Measurements from ENCODE around the gene SPRN.

- TF ChIP-seq, protein P1, sequence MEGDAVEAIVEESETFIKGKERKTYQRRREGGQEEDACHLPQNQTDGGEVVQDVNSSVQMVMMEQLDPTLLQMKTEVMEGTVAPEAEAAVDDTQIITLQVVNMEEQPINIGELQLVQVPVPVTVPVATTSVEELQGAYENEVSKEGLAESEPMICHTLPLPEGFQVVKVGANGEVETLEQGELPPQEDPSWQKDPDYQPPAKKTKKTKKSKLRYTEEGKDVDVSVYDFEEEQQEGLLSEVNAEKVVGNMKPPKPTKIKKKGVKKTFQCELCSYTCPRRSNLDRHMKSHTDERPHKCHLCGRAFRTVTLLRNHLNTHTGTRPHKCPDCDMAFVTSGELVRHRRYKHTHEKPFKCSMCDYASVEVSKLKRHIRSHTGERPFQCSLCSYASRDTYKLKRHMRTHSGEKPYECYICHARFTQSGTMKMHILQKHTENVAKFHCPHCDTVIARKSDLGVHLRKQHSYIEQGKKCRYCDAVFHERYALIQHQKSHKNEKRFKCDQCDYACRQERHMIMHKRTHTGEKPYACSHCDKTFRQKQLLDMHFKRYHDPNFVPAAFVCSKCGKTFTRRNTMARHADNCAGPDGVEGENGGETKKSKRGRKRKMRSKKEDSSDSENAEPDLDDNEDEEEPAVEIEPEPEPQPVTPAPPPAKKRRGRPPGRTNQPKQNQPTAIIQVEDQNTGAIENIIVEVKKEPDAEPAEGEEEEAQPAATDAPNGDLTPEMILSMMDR (conservative IDR thresholded peaks at IDR 0.05; ENCODE audit: low read depth, low read length): no peak
- TF ChIP-seq RFX5 (IDR thresholded peaks at IDR 0.05; ENCODE audit: low read depth, low read length): no peak
- no peak for TF ChIP-seq POLR2A (IDR thresholded peaks at IDR 0.05; ENCODE audit: low read depth, low read length)
- TF ChIP-seq RCOR1 (IDR thresholded peaks at IDR 0.05; ENCODE audit: insufficient replicate concordance, low read length): no peak
- no peak for TF ChIP-seq BHLHE40 (IDR thresholded peaks at IDR 0.05; ENCODE audit: low read depth, low read length)
- TF ChIP-seq RAD21 (IDR thresholded peaks at IDR 0.05; ENCODE audit: low read length): no peak
- TF ChIP-seq MXI1 (IDR thresholded peaks at IDR 0.05; ENCODE audit: borderline replicate concordance, low read depth, low read length): no peak
- no peak for TF ChIP-seq FOS (IDR thresholded peaks at IDR 0.05; ENCODE audit: low read depth, low read length)
- TF ChIP-seq MAFK (IDR thresholded peaks at IDR 0.05; ENCODE audit: low read depth, low read length): no peak
- TF ChIP-seq CEBPB (IDR thresholded peaks at IDR 0.05; ENCODE audit: low read depth, low read length): no peak
- TF ChIP-seq, protein P2, sequence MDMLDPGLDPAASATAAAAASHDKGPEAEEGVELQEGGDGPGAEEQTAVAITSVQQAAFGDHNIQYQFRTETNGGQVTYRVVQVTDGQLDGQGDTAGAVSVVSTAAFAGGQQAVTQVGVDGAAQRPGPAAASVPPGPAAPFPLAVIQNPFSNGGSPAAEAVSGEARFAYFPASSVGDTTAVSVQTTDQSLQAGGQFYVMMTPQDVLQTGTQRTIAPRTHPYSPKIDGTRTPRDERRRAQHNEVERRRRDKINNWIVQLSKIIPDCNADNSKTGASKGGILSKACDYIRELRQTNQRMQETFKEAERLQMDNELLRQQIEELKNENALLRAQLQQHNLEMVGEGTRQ (IDR thresholded peaks at IDR 0.05; ENCODE audit: low read depth, low read length): no peak
Measured at GRCh38 chr10:133452453-133452852, 28.0 kb upstream of the SPRN start.

Data from IMR-90 (cell line).